ENCODE data around the gene CD177. TPM values are rescaled to one million over a fixed set of nuclear protein-coding genes. Genes with fewer than 3 reads are reported as not detected.
"Not testable (repeated sequence)": the region's sequence is repeated elsewhere in the genome, so short reads cannot be mapped to it uniquely, and the experiment has no call there.

The CD177 gene
- total RNA-seq, 1 donor from 2014 or later: not detected

DNA sequence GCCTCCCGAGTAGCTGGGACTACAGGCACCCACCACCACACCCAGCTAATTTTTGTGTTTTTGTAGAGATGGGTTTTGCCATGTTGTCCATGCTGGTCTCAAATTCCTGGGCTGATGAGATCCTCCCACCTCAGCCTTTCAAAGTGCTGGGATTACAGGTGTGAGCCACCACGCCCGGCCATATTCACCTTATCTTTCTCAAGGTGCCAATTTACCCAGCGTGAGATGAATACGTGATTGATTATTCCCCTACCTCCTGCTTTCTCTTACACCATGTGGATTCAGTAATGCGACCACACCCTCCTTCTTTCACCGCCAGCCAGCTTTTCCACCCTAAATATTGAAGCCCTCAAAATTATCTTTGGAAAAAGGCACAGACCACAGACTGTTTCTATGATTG lies 29.8 kb downstream of the CD177 start:
- DNase-seq: not testable (repeated sequence)

DNA sequence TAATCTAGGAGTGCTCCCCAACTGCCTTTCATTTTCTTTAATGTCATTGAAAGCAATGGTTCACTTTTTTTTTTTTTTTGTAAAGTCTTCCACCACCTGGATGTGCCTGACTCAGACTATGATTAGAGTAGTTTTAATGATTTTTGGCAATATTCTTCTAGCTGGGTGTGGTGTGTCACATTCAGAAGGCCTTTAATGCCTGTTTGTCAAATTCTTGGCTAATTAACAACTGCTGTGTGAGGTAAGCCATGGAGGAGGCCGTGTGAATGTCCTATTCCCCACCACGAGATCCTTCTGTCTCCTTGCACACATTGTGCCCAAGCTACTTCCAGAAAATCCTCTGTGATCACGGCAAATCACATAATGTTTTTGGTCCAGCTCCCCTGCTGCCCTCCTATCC lies 30.3 kb downstream of the CD177 start:
- DNase-seq: not testable (repeated sequence)

DNA sequence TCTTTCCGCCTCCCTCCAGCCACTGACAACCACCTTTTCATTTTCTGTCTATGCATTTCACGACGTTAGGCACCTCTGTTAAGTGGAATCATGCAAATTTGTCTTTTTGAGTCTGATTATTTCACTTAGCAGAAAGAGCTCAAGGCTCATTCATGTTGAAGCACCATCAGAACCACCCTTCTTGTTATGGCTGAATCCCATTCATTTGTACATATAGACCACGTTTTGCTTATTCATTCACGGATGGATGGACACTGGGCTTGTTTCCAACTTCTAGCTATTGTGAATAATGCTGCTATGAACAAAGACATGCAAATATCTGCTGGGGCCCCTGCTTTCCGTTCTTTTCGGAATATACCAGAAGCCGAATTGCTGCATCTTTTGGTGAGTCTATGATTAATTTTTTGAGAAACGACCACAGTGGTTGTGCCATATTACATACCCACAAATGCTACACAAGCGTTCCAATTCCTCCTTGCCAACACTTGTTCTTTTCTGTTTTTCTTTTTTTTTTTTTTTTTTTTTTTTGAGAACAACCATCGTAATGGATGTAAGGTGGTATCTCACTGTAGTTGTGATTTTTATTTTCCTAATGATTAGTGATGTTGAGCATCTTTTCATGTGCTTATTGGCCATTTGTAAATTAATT lies 37.5 kb downstream of the CD177 start:
- DNase-seq: not testable (repeated sequence)

DNA sequence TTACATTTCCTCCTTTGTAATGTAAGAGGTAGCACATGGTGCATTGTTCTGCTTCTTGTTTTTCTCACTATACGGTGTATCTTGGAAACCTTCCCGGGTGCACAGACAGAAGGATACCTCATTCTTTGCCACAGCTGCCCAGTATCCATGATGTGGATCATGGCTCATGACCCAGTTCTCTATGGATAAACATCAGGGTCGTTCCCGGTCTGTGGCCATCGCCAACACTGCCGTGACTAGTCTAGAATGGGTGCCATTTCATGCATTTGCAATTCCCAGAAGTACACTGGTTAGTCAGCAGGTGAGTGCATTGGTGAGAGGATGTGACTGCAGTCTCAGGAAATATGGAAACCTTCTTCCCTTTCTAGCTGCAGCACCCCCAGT lies 38.1 kb downstream of the CD177 start:
- DNase-seq: not testable (repeated sequence)

DNA sequence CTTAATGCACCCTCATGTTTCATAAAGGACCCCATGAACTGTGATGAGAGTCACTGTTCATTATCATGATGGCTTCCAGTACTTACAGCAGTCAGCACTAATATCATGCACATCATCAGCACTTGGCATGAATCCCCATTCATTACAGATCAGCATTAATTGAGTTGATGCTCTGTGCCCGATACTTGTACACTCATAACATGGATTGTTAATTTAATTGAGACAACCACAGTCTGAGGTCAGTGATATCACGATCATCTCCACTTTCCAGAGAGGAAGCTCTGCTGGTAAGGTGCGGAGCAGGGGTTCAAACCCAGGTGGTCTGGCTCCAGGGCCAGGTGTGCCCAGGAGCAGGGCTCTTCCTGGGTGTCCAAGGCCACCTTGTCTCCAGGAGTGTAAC lies 40.0 kb downstream of the CD177 start:
- not testable (repeated sequence) for DNase-seq

DNA sequence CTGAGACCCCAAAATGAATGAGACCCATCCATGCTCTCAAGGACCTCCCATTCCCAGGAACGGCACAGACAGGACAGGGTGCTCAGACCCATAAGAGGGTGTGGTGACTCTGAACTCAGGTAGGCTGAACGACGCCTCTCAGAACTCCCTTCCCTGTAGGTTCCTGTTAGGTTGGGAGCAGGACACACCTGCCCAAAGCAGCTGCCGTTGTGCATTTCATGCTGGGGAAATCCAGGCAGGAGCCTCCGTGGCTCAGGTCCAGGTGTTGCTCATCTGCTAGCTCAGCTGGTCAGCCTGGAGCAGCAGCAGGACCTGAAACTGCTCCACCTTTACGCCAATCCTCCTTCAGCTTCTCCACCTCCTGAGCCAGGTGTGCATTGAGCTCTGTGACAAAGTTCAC lies 42.1 kb downstream of the CD177 start:
- DNase-seq: no peak

DNA sequence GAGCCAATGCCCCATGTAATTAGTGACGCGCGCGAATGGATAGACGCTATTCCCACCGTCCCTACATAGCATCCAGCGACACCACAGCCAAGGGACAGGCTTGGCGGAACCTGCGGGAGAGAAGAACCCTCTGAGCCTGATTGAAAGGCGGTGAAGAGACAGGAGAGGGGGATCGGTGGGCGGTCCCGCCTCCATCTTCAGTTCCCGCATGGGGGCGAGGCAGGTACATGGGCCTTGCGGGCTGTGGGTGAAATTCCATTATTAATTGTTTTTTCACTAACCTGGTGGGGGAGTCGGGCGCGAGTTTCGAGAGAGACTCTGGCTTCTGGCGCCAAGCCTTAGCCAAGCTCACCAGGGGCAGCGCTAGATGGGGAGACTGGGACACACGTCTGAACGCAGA lies 52.8 kb downstream of the CD177 start:
- no peak for DNase-seq

DNA sequence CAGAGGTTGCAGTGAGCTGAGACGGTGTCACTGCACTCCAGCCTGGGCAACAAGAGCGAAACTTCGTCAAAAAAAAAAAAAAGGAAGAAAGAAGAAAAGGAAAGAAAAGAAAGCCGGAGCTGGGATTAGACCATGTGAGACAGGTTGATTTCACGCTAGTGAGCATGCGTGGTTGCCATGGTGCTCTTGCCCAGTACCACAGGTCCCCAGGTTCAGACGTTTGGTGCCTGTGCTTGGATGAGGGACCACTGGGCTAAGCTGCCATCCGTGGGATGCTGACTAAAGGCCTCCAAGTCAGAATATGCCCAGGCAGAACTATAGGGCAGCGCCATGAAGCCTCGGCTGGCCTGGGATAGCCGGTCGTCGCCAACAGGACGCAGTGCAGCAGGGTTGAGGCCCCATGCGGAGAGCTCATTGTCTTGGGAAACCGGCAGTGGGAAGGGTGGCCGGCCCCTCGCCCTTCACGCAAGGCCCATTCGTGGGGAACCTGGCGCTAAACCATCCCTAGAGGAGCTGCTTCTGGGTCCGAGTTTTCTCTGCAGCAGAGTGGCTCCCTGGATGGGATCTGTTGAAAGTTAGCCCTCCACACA lies 54.0 kb downstream of the CD177 start:
- no peak for DNase-seq

DNA sequence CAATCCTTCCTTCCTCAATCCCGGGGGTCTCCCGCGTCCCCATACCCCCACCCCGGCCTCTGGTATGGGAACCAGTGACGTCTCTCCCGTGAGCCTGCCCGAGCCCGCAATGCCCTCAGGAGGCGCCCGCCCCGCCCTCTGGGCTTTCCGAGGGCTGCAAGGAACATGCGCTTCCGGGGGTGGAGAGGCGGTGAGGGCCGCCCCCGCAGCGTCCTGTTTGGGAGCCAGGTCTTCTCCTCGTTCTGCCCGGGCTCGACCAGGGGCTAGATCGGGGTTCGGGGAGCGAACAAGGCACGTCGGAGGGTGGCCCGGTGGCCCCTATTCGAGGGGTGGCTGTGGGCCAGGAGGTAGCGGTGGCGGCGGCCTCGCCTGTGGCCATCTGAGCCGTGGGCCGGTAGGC lies 54.6 kb downstream of the CD177 start:
- no peak for DNase-seq

DNA sequence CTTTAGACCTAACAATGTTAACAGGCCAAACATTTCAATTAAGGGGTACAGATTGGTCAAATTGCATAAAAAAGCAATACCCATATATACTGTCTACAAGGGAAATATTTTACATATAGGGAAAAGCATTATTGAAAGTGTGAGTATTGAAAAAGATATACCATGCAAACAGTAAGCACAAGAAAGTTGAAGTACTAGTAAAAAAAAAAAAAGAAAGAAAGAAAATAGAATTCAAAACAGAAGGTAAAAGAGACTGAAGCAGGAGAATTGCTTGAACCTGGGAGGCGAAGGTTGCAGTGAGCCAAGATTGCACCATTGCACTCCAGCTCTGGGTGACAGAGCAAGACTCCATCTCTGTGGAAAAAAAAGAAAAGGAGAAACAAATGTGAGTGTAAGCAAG lies 55.9 kb downstream of the CD177 start:
- no peak for DNase-seq

DNA sequence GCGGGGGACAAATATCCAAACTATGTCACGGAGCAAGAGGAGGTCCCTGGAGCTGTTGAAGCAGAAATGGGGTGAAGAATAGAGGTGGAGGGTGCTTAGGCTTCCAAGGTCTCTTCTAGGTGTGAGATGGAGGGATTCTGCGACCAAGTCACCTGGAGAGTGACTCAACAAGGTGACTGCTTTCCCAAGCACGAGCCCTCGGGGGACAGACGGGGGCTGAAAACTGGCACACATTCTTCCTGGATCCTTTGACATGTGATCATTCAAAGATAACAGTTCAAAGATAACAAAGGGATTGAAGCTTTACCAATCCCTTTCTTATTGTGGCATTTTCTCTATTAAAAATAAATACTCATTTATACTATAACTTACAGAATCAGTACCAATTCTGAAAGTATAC lies 59.0 kb downstream of the CD177 start:
- DNase-seq: no peak

Other genes starting within 250 kb of the CD177 start
- gene PSG5, start 167.2 kb upstream of the CD177 start, total RNA-seq: 0.09 TPM in 1 of 2 replicates, not detected in the other
- gene PSG4, start 148.0 kb upstream of the CD177 start, total RNA-seq: 0.14 TPM in 1 of 2 replicates, not detected in the other
- 0.19 TPM in 1 of 2 replicates, not detected in the other for gene PSG9, start 84.2 kb upstream of the CD177 start, total RNA-seq
- not detected in 2 replicates for gene TEX101, start 61.2 kb downstream of the CD177 start, total RNA-seq
- 0.17 and 0.33 TPM in 2 replicates for gene LYPD3, start 111.9 kb downstream of the CD177 start, total RNA-seq
- 34.2 and 49.8 TPM in 2 replicates for gene PHLDB3, start 151.1 kb downstream of the CD177 start, total RNA-seq
- gene ETHE1, start 173.5 kb downstream of the CD177 start, total RNA-seq: 102 and 104 TPM in 2 replicates
- gene ZNF575, start 179.5 kb downstream of the CD177 start, total RNA-seq: 0.23 TPM in 1 of 2 replicates, not detected in the other
- gene XRCC1, start 221.8 kb downstream of the CD177 start, total RNA-seq: 16.8 and 18.6 TPM in 2 replicates
- 0.68 and 3.7 TPM in 2 replicates for gene PINLYP, start 222.1 kb downstream of the CD177 start, total RNA-seq
- 27.2 and 34.6 TPM in 2 replicates for gene IRGQ, start 242.4 kb downstream of the CD177 start, total RNA-seq
- 10.8 and 12.6 TPM in 2 replicates for gene ZNF576, start 242.9 kb downstream of the CD177 start, total RNA-seq